Activated CD4-positive, alpha-beta T cell treated with anti-CD3 and anti-CD28 coated beads, Interleukin-2, amount 50 U/mL, for 48 hours (primary cell): ENCODE measurements around the gene MIS12.

Experiments used
- DNase-seq, 2 experiments: peaks; one replicate each; pipeline ENCODE4 v3.0.0-alpha.2; 2020

MIS12 gene

GRCh38 chr17:5486206-5487124 is at the start of gene MIS12:
MIS12 (plus strand) TSS chr17:5486566; CDS start chr17:5488863, 2,297 bp downstream.
- DNase-seq = peak; percentile 97 to 98

DNA sequence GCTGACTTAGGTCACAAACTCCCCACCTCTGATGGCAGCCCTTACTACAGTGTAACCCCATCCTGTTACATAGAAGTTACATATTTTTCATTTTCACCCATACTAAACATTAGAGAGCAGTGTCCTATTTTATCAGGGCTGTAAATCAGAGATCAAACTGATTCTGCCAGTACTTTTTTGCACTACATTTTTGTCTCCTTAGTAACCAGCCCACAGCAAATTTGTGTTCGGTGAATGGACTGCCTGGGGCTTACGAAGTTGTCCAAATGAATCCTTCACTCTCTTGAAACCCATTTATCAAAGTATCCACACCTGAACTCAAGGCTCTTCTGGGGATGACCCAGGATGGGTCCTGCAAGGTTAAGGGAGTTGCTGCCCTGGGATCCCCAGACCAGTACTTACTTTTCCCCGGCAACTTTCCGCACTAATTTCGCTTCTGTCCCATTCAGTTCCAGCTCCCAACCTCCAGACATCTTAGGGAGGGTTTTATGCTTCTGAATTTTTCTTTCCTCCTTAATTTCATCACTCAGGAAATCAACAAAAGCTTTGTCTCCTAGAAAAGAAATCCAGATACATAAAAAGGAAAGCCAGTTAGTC is 48.5 kb upstream of the MIS12 start:
- no peak for DNase-seq

GRCh38 chr17:5438716-5439445 is 47.5 kb upstream of the MIS12 start, which contains the start of gene C1QBP:
C1QBP (minus strand) TSS chr17:5439155; CDS start chr17:5439073, 82 bp downstream.
- peak; percentile 94 to 95 for DNase-seq

- no peak for DNase-seq
Observed at GRCh38 chr17:5439446-5439764, 47.0 kb upstream of the MIS12 start.

DNA sequence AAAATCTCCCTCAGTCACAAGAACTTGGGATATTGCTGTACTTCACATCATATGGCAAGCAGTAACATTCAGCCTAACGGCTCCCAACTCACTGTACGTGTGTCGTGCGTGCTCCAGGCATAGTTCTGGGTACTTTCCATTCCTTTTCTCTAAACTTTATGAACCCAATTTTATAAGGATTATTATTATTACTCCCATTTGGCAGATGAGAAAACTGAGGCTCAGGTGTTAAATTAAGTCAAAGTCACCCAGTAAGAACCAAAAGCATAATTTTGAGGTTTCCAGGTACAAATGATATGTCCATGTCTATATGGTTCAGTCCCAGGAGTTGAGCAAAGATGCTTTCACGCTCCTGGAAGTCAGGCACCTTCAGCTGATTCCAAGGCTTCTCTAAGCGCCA is 42.6 kb upstream of the MIS12 start:
- no peak for DNase-seq

DNA sequence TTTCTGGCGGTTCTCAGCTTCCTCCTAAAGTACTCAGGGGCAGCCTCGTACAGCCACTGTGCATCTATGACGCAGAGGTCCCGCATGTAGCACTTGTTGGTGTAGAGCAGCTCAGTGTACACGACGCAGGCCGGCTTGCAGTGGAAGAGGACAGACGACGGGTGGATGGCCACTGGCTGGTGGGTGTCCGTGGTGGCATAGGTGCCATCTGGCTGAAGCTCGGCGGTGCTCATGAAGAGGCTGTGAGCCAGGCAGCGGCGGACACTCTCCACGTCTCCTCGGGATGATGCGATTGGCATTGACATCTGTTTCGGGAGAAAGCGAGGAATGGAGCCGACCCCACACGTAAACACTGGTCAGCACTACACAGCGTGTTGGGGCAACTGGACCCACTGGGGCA is 42.2 kb upstream of the MIS12 start:
- no peak for DNase-seq

GRCh38 chr17:5446786-5447185 is 39.6 kb upstream of the MIS12 start:
- DNase-seq = no peak

DNA sequence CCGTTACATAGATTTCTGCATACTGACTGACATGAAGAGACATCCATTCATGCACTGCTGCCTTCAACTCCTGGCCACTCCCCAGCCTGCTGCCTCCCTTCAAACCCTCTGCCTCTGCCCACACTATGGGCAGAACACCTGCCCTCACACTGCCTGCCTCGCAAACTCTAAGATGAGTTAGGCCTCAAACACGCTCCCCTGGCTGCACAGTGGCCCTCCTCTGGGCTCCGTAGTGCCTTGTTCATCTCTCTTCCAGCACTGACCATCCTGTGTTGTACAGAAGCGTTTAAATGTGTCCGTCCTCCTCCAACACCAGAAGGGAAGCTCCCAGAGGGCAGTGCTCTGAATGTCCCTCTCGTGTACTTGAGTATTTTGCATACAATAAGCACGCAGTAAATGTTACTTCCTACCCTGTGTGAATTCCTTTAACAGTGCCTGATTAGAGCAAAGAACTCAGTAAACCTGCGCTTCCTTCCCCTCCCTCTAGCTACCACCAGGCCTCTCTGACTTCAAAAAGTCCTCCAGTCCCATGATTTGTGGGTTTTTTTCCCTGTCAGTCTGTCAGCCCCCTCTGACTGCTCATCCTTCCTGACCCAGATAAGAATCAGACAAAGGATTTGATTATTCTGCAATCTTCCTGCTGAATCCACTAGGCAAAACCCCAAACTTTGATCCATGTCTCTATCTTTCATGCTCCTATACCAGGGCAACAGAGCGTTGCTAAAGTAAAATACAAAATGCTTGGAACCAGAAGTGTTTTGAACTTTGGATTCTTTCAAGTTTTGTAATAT is 21.5 kb upstream of the MIS12 start:
- DNase-seq = no peak

DNA sequence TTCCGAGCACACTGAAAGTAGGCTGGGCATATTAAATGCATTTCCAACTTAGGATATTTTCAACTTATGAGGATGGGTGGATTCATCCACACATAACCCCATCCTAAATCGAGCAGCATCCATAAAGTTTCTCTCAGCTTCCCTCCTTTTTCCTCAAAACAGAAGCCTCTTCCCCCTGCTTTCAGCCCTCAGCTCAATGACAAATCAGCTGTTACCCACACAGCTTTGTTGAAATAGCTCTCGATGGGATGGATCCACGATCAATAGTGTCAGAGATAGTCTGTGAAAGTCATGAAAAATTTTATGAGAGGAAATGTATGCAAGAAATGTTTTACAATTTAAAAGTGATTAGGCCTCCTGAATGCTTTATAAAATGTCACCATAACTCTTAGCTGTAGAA is 20.1 kb upstream of the MIS12 start:
- no peak for DNase-seq

- no peak for DNase-seq
Observed at GRCh38 chr17:5467416-5467815, 18.9 kb upstream of the MIS12 start.

DNA sequence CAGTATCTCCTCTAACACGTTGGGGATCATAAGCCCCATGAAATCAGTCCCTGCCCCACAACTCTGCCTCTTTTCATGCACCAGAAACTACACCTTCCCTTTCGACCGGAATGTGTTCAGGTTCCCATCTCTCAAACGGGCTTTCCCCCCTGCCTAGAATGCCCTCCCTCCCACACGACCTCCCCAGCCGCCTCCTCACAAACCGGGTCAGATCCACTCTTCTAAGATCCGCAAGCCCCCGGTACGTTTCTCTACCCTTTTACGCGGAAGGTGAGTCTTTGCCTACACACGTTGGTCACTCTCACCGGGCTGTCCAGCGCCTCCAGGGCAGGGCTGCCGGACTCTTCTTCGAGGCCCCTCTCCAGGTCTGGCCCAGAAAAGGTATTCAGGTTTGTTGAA is 18.3 kb upstream of the MIS12 start:
- peak in 1 of 2 experiments; percentile 33 for DNase-seq

DNA sequence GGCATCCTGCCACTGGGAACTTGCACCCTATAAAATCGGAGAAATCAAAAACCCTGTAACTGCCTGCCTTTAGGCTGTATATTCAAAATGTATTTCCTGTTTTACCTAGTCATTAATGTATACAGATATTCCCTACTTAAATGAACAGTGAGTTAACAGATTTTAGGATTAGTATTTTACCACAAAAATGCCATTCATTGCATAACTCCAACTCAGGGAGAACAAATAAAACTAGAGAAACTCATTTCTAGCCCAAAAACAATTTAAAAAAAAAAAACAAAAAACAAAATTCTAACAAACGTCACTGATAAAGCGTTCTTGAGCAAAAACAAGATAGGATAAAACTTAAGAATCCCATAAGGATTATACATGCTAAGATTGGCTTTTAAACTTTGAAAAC is 13.9 kb upstream of the MIS12 start:
- no peak for DNase-seq

DNA sequence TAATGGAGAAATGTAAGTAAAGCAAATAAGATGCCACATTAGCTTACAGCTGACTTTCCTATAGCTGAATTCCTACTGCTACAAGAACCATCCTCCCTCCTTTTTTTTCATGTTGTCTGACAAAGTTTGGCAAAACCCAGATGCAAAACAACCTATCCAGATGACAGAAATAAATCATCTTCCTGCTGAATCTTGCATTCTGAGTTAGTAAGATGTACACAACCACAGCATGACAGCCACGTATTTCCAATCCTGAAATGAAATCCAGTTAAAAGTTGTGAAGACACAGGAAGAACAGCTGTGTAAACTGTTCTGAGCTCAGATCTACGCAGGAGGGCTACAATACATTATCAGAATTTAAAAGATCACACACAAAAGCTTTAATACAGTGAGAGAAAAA is 12.5 kb upstream of the MIS12 start:
- DNase-seq = no peak

GRCh38 chr17:5478992-5479391 is 7.4 kb upstream of the MIS12 start:
- no peak for DNase-seq

- no peak for DNase-seq
Observed at GRCh38 chr17:5480962-5481361, 5.4 kb upstream of the MIS12 start.

DNA sequence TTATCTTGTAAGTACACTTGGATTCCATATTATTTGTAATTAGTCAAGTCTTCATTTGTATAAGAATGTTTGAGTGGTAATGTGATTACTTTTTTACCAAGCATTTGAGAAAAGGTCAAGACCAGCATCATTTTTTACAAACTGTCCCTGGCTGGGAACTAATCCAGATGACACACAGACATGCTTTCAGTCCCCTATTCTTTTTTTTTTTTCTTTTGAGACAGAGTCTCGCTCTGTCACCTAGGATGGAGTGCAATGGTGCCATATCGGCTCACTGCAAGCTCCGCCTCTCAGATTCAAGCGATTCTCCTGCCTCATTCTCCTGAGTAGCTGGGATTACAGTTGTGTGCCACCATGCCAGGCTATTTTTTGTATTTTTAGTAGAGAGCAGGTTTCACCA is 4.9 kb upstream of the MIS12 start:
- DNase-seq = no peak

DNA sequence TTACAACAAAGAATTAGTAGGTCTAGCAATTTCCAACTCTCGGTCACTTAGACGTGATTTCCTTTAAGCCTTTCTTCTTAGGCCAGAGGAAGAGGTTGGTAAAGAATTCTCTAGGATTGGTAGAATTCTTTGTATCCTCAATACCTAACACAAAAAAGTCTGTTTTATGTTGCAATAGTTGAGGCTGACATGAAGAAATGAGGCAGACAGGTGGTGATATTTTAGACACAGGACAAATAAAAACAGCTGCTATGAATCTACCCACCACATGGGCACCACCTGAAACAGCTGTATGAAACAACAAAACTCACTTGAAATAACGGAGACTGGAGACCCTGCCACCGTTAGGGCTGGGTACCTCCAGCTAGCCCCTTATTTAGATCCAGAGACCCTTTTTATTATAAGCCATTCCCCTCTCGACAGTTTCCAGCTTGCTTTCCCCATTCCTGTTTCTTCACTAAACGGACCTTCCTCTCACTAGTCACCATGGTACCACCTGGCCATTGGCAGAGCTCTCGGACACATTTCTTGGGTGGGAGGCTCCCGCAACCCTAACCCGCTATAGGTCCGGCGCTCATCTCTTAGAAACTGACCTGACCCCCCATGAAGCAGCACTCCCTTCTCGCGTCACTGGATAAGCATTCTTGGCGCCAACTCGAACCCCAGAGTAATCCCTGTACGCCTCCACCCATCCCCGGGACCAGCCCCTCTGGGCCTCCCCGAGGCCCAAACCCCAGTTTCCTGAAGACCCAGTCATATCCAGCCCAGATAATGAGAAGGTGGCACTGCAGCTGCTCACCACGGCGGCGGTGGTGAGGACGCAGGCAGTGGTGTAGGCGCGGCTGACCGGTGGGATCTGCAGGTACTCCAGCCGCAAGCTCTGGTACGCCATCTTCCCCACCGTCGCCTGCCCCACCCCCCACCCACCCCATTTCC is 828 bp upstream of the MIS12 start, which contains the start of gene DERL2:
TSS of gene DERL2 (minus strand) at position 909 of the 936 bp plus-strand sequence. CDS start at position 892, 17 bp downstream.
- no peak for DNase-seq

- DNase-seq = no peak
Observed at GRCh38 chr17:5488752-5489151, 2.4 kb downstream of the MIS12 start.

DNA sequence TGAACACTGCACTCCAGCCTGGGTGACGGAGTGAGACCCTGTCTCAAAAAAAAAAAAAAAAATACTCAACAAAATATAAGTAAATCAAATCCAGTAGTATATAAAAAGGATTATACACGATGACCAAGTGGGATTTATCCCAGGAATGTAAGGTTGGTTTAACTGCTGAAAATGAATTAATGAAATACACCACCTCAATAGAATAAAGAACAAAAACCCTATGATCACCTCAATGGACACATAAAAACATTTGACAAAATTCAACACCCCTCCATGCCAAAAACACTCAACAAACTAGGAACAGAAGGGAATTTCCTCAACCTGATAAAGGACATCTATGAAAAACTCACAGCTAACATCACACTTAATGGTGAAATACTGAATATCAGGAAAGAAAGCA is 6.6 kb downstream of the MIS12 start:
- no peak for DNase-seq

GRCh38 chr17:5499476-5500231 is 13.3 kb downstream of the MIS12 start:
- DNase-seq = peak in 1 of 2 experiments; percentile 20

DNA sequence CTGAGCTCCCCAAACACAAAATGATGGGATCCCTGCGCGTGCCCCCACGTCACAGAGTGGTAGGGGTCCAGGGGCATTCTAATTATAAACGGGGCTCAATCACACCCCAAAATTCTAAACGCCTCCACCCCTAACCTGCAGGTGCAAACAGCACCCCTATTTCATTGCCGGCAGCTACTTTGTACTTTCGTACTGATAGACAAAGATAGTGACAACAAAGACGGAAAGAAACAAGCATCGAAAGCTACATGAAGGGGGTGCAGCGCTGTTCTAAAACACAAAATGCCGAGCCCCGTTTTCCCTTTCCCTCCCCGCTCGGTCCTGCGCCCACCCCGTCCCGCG is 13.9 kb downstream of the MIS12 start:
- DNase-seq = no peak
